ENCODE data around the gene CIART.

DNA sequence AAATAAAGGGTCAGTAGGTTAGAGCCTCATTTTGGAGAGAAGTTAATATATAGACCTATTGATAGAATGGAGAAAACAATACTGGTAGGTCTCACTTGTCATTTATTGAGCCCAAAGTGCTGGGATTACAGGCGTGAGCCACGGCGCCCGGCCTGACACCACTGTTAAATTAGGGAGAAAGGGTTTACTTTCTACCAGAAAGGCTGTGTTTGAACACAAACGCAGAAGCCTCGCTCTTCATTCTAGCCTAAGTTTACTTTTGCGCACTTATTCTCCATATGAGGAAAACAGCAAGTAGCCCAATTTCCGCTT, 38.3 kb downstream of the CIART start:
- TF ChIP-seq POLR2A (IDR thresholded peaks at IDR 0.05; ENCODE audit: low read depth, low read length) = no peak
- TF ChIP-seq MYC (IDR thresholded peaks at IDR 0.05; ENCODE audit: low read depth, low read length) = no peak
- TF ChIP-seq, protein P1, sequence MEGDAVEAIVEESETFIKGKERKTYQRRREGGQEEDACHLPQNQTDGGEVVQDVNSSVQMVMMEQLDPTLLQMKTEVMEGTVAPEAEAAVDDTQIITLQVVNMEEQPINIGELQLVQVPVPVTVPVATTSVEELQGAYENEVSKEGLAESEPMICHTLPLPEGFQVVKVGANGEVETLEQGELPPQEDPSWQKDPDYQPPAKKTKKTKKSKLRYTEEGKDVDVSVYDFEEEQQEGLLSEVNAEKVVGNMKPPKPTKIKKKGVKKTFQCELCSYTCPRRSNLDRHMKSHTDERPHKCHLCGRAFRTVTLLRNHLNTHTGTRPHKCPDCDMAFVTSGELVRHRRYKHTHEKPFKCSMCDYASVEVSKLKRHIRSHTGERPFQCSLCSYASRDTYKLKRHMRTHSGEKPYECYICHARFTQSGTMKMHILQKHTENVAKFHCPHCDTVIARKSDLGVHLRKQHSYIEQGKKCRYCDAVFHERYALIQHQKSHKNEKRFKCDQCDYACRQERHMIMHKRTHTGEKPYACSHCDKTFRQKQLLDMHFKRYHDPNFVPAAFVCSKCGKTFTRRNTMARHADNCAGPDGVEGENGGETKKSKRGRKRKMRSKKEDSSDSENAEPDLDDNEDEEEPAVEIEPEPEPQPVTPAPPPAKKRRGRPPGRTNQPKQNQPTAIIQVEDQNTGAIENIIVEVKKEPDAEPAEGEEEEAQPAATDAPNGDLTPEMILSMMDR (IDR thresholded peaks at IDR 0.05; ENCODE audit: extremely low read depth in 1 of 2, insufficient read depth in 1 of 2, low read depth in 1 of 2, low read length in 2 of 2) = no peak
- TF ChIP-seq EZH2 (IDR thresholded peaks at IDR 0.05; ENCODE audit: borderline replicate concordance, low read depth, low read length, severe bottlenecking) = no peak
- TF ChIP-seq, protein P2, sequence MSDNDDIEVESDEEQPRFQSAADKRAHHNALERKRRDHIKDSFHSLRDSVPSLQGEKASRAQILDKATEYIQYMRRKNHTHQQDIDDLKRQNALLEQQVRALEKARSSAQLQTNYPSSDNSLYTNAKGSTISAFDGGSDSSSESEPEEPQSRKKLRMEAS (IDR thresholded peaks at IDR 0.05; ENCODE audit: insufficient read depth, insufficient read length) = no peak
- no peak for TF ChIP-seq GATA2 (IDR thresholded peaks at IDR 0.05; ENCODE audit: insufficient read depth, insufficient read length, low read depth, low read length)
- TF ChIP-seq JUN (IDR thresholded peaks at IDR 0.05; ENCODE audit: borderline replicate concordance, insufficient read depth, insufficient read length, low read depth) = no peak
